HG02884 (cell line): Measurements from ENCODE around the gene CST8.

Experiments used
- ATAC-seq: cut with Tn5 transposase; IDR thresholded peaks from one replicate; pipeline ENCODE4 v1.9.1; 2021; ENCODE audit warnings: mild to moderate bottlenecking, moderate library complexity; ENCODE audit not compliant: unreplicated experiment

The CST8 gene

DNA sequence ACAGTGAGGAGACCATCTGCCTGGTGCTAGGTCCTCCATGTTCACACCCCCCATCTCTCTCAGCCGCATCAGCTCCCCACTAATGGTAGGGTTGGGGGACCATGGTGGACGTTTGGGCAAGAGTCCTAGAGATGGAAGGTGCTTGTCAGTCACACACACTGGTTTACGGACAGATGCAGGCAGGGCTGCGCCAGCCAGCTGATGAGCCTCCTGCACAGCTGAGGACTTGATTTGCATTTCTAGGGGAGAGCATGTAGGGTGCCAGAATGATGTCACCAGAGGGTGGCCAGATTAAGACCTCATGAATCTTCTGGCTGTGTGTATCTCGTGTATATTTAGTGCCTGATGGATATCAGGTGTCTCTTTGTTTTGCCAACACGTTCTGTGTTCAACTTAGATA lies 28.6 kb downstream of the CST8 start:
- ATAC-seq, result no peak

DNA sequence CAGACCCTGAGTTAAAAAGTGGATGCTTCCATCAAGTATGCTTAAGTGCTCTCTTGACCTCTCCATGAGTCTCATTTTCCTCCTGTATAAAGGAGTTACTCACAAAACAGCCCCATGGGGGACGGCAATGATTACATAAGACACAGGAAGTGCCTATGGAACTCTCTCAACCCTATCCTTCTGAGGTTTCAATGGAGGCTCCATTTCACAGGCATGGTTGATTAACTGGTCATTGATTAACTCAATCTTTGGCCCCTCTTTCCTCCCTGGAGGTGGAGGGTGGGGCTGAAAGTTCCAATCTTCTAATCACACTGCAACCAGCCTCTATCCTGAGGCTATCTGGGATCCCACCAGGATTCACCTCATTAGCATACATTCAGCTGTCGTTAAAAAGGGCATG lies 29.3 kb downstream of the CST8 start:
- ATAC-seq, result no peak

DNA sequence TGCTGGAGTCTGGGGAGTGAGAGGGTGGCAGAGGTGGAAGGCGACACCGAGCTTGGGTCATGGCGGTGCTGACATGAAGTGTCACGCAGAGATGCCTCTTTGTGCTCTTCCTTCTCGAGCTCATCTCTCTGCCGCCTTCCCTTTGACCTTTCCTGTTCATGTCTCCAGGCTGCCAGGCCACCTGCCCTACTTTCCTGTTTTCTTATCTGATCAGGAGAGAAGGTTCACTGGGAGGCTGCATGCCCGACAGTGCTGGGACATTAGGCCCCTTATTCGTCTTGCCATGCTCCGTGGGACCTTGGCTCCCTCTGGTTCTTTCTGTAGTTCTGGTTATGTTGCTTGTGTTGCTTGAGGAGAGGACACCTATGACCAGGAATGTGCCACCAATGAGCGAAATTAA lies 33.2 kb downstream of the CST8 start:
- ATAC-seq, result no peak

DNA sequence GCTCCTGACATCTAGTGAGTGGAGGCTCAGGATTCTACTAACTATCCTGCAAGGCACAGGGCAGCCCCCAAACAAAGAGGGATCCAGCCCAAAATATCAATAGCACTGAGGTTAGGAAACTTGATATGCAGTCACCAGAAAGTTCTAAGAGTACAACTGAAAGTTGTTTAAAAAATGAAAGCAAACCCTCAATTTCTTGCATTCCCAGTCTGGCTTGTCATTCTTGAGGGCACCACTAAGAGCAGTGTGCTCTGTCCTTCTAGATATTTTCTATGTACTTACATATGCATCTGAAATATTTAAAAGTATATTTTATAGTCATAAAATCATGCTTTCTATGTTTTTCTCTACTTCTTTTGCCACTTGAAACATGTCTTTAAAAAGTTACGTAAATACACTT lies 35.9 kb downstream of the CST8 start:
- ATAC-seq, result no peak

DNA sequence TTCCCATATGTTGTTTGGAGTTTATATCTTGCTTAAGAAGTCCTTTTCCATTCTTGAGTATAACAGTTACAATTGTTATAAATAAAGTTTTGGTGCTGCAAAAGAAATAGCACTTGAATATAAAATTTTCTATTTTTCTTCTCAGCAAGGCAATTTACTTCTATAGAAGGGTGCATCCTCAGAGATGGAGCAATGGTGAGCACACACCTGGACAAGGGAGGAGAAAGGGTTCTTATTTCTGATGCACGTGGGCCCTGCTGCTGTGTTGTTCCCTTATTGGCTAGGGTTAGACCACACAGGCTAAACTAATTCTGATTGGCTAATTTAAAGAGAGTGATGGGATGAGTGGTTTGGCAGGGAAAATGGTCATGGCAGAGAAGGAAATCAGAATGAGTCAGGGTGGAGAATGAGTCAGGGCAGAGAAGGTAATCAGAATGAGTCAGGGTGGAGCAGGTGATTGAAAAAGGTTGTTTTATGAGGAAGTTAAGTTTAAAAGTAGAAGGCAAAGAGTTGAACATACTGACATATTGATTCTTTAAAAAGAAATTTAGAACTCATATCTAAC lies 38.0 kb downstream of the CST8 start:
- ATAC-seq, result no peak

DNA sequence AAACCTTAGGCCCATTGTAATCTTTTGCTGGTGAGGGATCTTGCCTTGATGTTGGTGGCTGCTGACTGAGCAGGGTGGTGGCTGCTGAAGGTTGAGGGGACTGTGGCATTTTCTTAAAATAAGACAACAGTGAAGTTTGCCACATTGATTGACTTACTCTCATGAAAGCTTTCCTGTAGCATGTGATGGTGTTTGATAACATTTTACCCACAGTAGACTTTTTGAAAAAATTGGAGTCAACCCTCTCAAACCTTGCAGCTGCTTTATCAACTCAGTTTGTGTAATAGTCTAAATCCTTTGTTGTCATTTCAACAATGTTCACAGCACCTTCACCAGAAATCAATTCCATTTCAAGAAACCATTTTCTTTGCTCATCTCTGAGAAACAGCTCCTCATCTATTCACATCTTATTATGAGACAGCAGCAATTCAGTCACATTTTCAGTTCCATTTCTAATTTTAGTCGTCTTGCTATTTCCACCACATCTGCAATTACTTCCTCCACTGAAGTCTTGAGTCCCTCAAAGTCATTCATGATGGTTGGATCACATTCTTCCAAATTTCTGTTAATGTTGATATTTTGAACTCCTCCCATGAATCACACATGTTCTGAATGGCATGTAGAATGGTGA lies 40.1 kb downstream of the CST8 start:
- peak; percentile 78 for ATAC-seq

DNA sequence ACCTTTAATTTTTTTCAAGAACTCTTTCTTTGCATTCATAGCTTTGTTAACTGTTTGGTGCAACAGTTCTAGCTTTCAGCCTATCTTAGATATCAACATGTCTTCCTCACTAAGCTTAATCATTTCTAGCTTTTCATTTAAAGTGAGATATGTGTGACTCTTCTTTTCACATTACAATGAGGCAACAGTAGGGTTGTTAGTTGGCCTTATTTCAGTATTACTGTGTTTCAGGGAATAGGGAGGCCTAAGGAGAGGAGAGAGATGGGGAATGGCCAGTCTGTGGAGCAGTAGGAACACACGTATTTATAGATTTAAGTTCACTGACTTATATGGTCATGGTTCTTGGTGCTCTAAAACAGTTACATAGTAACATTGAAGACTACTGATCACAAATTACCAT lies 41.6 kb downstream of the CST8 start:
- ATAC-seq, result no peak

DNA sequence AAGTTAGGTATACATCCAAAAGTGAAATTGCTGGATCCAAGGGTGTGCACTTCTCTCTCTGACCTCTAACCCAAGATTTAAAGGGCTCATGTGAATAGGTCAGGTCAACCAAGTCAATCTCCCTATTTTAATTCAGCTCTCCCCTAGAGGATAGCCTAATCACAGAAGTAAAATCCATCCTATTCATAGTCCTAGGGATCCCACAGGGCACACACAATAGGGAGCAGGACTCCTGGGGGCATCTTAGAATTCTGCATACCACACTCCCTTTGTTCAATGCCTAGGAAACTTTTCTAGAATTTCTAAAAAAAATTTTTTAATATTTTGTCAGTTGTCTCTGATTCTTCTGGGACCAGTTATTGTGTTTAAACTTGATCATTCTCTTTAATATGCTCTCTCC lies 42.2 kb downstream of the CST8 start:
- ATAC-seq, result no peak

DNA sequence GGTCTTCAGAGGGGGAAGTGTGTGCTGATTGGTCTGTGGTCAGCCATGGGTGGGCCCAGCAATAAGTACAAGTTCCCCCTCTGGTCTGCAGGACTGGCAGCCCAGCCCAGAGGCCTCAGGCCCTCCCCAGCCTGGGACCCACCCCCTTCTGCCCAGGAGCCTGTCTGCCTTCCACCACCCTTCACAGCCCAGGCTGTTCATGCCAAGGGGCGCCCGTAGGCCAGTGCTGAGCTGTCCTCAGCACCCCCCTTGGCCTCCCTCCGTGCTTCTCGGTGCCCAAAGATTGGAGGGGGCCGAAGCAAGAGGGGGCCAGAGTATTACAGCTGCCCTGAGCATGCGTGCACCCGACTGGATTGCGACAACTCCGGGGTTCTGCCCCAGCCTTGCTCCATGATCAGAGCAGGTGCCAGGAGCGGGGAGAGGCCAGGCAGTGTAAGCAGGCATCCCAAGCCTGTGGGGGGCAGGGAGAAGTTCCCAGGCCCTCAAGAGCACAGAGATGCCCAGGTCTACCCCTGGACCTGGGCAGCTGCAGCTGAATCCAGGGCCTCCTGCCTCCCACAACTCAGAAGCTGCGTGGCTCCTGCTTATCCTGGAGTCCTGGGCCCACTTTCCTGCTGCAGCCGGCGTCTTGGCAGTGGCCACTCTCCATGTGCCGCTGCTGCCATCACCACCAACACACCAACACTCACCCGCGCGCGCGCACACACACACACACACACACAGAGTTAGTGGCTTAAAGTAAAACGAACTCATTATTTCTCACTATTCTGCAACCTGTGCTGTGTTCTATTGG lies 44.1 kb downstream of the CST8 start:
- no peak for ATAC-seq

DNA sequence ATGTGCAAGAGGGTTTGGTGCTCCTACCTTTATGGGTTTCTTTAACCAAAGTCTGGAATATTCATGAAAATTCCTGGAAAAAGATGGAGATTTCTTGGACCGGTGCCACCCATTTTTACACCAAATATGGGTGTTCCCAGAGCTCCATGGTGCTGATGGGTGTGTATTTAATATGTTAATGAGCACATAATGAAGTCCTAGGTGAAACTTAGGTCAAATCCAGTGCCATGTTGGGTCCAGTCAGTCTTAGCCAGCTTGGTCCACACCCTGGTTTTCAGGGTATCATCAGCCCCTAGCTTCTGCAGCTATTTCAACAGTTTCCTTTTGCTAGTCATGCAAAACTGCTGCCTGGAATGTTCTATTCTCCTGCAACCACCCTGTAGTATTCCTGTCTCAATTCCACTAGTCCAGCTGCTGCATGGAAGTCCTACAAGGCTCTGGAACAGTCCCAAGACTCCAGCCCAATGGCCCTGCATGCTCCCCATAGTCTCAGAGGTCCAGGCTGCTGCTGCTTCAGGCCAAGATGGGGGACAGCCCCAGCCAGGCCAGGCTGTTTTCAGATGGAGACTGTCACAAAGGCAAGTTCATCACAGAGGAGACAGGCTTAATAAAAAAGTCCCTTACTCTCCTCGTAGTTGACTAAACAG lies 45.5 kb downstream of the CST8 start:
- no peak for ATAC-seq

DNA sequence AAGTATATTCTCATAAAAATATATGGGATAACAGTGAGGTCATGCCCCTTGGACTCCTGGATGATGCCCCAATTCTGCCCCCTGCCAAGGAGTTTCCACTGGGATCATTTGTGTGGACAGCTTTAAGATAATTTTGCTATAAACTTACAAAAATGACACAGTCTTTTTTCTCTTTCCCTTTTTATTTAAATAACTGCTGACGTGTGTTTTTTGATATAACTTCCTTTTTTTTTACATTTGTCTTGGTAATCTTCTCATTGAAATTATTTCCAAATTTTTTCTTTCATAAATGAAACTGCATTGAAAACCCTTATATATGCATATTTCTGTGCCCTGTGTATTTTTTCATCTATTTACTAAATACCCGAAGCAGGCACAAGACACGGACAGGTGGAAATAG lies 46.1 kb downstream of the CST8 start:
- no peak for ATAC-seq

DNA sequence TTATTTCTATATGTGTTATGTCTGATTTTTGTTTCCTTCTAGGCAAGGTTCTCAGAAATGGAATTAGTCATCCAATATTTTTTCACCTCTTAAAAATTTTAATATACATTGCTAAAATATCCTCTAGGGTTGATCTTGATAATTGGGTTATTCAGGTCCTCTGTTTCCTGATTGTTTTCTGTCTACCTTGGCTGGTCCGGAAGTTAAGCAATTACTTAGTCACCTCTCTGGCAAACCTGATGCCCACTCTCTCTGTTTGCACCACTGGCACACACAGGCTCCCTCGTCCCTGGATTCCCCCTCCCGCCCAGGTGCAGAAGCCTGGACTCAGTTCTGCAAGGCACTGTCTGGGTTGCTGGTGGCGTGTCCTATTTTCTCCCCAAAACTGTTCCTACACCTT lies 49.7 kb downstream of the CST8 start:
- no peak for ATAC-seq

DNA sequence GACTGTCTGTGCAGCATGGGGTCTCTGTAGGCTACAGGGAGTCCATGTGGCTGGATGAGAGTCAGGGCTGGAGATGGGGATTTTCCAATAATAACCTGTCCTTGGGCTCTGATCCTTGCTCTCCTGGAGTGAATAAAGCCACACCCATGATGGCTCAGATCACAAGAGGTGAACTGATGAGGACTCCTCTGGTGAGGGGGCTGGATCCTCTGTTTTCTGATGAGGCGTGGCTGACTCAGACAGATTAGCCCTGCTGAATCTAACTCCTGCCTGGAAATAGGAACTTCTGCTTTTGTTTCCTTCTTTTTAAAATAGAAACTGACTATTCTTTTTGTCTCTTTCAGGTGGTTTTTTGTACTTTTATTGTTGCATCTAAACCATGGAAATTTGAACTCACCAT lies 50.4 kb downstream of the CST8 start:
- ATAC-seq, result no peak

DNA sequence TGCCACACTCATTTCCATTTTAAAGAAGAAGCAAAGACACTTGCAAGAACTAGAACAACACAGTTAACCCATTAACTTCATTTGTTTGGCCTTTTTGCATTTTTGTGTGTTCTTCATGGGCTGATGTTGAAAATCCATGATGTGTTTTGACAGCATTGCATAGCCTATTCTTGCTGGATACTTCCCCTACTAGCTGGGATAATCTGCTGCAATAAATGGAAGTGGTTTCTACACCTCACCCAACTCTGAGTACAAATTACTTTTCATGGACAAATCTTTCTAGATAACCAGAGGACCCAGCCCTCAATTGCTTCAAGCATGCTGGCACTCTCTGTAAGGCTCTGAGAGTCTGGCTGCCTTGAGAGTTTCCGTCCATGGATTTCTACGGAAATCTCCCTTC lies 50.9 kb downstream of the CST8 start:
- no peak for ATAC-seq

DNA sequence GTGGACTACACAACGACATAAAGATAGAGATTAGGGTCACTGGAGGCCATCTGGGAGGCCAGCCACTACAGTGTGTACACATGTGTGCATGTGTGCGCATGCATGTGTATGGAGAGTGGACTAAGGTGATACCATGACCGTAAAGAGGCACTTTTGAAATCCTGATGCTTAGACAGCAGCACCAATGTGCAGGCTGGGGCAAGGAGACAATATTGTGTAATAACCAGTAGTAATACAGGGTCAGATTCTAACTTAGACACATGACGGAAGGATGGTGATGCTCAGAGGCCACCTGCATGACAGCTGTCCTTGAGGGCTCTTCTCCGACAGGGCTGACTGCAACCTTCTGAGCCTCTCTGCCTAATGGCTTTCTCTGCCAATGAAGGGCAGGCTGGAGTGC lies 51.9 kb downstream of the CST8 start:
- no peak for ATAC-seq

DNA sequence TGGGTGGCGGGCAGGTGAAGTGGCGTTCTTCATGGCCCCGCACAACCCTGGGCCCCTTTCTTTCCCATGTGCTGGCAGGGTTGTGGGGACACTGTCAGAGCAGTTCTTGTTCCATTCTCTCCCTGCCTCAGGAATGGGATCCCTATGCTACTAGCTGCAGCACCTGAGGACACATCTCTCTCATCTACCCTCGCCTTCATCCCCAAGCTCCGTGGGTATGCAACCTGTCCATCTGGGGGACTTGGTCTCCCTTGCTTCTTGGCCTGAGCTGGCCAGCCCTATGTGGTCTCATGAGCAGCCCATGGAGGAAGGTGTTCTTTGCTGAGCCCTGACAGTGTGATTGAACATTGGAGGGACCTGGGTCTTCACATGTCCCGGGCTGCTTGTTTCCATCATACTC lies 53.2 kb downstream of the CST8 start:
- no peak for ATAC-seq
